HG03066 (cell line): Measurements from ENCODE around the gene VMP1.
"Not testable (repeated sequence)": the region's sequence is repeated elsewhere in the genome, so short reads cannot be mapped to it uniquely, and the experiment has no call there.

Source experiments
- ATAC-seq: cut with Tn5 transposase; IDR thresholded peaks from one replicate; pipeline ENCODE4 v1.9.1; 2021; ENCODE audit warnings: low read depth; ENCODE audit not compliant: unreplicated experiment

The VMP1 gene

GRCh38 chr17:59802160-59802559 is 94.7 kb downstream of the VMP1 start:
- ATAC-seq, result no peak

DNA sequence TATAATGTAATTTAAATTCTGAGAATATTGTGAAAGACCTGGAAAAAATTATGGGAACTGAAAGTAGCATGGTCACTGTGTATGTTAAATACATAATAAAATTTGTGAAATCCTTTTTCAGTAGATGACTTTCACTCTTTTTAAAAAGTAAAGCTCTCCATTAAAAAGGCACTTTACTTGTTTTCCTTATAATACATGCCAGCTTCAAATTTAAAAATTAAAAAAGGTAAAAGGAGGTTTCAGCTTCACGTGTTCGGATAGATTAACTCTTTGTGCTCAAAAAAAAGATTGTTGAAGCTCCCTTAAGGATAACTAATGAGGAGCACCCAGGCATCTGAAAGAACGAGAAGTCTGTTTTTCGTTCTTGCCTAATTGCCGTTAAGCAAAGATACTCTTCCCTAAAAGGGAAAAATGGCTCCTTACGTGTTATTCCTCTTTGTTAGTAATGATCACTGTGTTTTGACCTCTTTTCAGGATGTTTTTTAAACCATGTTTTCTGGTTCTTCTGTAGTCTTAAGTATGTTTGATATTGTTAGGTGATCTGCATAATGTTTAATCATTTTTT is 97.5 kb downstream of the VMP1 start:
- no peak for ATAC-seq

DNA sequence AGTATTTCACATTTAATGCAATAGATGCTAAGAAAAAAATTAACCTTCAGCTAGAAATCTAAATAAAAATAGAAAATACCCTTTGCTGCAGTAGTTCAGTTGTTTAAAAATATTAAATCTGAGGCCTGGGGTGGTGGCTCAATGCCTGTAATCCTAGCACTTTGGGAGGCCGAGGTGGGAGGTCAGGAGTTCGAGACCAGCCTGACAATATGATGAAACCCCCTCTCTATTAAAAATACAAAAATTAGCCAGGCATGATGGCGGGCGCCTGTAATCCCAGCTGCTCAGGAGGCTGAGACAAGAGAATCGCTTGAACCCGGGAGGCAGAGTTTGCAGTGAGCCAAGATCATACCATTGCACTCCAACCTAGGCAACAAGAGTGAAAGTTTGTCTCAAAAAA is 98.9 kb downstream of the VMP1 start:
- not testable (repeated sequence) for ATAC-seq

DNA sequence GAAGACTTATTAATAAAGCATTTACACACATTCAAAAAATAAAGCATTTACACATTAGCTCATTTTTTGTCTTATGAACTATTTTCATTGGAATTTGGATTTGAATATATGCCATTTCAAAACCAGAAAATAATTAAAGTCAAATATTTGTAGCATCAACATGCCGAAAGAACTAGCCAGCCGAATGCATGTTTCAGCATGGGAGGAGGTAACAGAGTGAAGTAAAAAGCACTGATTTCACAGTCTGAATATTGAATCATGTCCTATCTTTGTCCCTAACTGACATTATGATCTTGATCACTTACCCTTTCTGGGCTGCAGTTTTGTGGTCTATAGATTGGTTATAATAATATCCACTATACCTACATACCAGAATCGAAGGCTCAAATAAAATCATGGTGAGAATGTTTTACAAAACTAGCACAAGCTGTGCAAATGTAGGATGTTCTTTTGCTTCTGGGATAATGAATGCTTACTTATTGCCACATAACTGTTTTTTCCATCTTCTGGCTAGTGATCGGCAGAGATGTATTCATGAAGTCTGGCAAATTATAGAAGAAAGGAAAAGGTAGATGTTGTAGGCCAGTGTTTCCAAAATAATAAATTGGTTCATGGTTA is 100.5 kb downstream of the VMP1 start:
- no peak for ATAC-seq

DNA sequence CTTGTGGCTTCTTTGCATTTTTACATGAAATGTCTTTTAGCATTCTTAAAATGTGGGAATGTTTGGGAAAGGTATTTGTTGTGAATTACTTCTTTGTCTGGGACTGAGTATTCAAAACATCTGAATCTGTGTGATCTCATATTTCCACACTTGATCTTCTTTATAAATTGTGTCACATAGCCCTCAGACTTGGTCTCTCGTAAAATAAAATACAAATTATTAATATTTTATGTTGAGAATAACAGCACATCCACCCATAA is 103.4 kb downstream of the VMP1 start:
- ATAC-seq, result no peak

DNA sequence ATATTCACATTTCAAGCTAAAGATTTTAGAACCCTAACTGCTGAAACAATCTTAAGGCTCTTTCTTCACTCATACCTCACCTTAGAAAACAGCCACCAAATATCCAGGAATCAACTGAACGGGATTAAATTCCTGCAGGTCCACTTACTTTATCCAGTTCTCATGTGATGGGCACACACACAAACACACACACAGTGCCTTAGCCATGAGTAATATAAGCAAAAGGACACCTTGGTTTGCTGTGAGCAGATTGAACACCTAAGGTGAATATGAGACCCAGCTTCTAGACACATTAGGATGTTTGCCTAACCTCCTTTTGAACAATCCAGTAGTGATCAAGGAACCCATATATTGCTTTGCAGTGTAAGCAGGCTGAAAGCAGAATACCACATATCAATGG is 103.8 kb downstream of the VMP1 start:
- ATAC-seq, result no peak

DNA sequence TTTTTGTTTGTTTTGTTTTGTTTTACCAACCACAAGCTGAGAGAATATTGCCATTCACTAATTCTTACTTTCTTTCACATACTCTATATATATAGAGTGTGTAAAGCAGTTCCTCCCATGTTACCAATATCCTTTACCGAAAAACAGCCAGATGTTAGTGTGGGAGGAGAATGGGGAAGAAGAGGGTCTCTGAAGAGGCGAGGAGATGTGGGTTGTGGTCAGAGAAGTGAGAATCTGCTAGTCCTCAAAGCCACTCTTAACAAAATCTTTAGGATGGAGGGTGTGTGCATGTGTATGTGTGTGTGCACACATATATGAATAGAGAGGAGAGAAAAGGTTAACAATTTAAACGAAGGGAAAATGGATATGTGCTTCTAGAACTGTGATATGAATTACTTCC is 104.7 kb downstream of the VMP1 start:
- no peak for ATAC-seq

- ATAC-seq, result no peak
These were observed 106.8 kb downstream of the VMP1 start for GRCh38 chr17:59814276-59814675.

DNA sequence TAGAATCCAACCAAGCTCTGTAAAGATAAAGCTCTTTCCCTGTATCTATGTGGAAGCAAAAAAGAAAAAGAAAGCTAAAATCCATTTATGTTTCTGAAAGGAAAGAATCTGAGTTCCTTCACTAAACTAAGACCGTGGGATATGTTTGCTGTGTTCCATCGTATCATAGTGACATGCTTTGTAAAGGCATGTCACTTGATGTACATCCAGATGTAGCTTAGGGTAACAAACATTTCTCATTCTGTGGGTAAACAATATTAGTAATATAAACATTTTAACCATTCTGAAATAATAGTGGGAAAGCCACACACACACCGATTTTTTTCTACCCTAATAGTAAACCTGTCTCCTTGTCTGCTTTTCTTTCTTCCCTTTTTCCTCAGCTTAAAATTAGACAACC is 107.2 kb downstream of the VMP1 start:
- no peak for ATAC-seq

- no peak for ATAC-seq
These were observed 108.5 kb downstream of the VMP1 start for GRCh38 chr17:59815965-59816364.

GRCh38 chr17:59825533-59826322 is 118.3 kb downstream of the VMP1 start:
- ATAC-seq, result no peak

DNA sequence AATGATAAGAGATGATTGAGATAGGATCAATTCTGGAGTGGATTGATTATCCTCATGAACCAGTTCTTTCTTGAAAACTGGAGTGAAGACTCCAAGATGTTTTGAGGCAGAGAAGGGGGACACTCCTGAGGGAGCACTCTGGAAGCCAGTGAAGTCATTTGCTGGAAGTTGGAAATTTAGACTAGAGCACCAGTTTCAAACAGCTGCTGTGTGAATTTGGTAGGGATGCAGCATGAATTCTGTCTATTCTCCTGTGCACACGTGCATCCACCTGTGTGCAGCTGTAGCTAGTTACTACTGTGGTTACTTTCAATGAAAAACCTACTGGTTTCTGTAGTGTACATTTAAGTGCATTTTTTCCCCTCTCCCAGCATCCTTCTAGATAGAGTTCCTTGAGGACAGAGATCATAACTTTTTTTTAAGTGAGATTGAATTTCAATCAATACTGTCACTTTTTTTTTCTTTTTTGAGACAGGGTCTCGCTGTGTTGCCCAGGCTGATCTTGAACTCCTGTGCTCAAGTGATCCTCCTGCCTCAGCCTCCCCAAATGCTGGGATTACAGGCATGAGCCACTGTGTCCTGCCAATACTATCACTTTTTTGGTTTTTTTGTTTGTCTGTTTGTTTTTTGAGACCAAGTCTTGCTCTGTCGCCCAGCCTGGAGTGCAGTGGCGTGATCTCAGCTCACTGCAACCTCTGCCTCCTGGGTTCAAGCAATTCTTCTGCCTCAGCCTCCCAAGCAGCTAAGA is 119.4 kb downstream of the VMP1 start:
- ATAC-seq, result no peak

GRCh38 chr17:59827721-59828477 is 120.4 kb downstream of the VMP1 start:
- no peak for ATAC-seq

DNA sequence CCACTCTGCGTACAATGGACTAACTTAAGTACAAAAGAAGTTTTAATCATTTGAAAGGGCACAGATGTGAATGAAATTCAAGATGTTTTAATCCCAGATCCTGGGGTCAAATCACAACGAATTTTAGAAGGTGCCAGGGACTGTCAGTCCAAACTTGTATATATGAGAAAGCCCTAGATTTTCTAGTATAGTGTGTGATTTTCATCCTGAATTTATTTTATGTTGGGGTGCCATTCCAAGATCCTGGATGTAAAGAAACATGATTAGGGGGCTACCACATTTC is 121.0 kb downstream of the VMP1 start:
- no peak for ATAC-seq

GRCh38 chr17:59828819-59829216 is 121.4 kb downstream of the VMP1 start:
- ATAC-seq, result not testable (repeated sequence)

DNA sequence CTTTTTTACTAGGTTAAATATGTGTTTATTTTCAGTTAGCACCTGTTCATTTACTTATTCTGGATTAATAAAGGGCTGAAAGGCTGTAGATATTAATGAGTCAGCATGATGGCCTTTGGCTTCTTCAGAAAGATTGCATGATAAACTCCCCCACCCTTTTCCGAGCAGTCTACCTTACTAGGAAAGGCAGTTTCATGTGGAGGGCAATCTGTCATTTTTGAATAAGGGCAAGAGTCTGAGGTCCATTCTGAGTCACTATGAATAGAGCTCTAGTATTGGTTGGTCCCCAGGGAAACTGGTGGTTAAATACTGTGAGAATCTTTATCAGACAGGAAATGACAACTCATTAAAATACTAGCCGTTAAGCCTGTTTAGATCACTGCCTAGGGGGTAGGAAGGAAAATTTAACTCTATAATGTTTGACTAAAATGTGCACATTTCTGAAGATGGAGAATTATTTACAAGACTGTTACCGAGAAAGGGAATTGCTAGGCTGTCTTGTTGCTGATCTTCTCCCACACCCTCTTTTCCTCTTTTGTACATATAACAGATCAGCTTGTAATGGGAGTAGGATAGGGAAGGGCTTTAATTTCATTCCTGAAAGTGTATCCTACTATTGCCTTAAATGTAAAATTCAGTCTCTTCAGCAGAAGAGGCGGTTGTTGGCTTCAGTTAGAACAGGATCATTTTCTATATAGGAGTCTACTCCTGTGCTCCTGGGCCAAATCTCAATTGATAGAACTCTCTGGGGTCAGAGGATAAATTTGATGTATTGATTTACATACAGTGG is 122.0 kb downstream of the VMP1 start:
- ATAC-seq, result peak; percentile 71

GRCh38 chr17:59830007-59830630 is 122.7 kb downstream of the VMP1 start:
- no peak for ATAC-seq

DNA sequence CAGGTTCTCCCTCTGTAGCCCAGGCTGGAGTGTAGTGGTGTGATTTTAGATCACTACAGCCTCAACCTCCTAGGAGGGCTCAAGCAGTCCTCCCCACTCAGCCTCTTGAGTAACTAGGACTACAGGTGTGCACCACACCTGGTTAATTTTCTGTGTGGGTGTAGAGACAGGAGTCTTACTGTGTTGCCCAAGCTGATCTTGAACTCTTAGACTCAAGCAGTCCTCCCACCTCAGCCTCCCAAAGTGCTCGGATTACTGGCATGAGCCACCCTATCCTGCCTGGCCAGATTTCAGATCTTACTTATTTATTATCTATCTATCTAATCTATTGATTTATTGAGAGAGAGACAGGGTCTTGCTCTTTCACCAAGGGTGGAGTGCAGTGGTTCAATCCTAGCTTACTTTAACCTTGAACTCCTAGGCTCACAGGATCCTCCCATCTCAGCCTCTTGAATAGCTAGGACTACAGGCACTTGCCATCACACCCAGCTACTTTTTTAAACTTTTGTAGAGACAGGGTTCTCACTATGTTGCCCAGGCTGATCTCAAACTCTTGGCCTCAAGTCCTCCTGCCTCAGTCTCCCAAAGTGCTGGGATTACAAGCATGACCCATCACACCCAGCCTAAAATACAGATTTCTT is 123.5 kb downstream of the VMP1 start:
- ATAC-seq, result no peak

DNA sequence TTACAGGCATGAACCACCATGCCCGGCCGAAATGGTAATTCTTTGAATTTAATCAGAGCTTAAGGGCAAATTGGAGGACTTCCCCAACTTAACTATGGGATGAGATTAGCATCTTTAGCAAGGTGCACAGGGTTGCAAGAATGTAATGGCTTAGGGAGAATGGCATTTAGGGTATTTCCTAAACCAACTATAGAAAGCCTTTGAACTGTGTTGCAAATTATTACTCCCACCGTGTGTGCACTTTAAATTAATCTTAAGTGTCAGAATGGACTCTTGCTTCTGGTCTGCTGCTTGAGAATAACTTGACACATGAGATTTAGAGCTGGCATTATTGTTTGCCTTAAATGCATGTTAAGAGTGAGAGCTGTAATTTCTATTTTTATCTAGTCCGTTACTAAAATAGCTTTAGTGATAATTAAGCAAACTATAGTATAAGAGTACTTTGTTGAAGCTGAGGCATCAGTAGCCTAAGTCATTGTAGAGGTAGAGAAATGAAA is 125.5 kb downstream of the VMP1 start:
- no peak for ATAC-seq
